Activated CD4-positive, alpha-beta memory T cell treated with anti-CD3 and anti-CD28 coated beads for 36 hours (primary cell): ENCODE results near the gene NPL. TPM values are rescaled to one million over a fixed set of nuclear protein-coding genes. Genes with fewer than 3 reads are reported as not detected.

Source experiments
- CTCF ChIA-PET: fragments of 350-600 bp; sonication (Branson Sonifier 250); formaldehyde crosslinking; loops from one replicate; lab custom pipeline; 2021; ENCODE audit warnings: antibody characterized with exemption, inconsistent platforms; lab: Charles Lee
- POLR2A ChIA-PET: fragments of 350-600 bp; sonication (Branson Sonifier 250); formaldehyde crosslinking; loops from one replicate; lab custom pipeline; 2021; ENCODE audit warnings: antibody characterized with exemption; lab: Charles Lee
- DNase-seq: peaks from one replicate; pipeline ENCODE4 v3.0.0-alpha.2; 2020
- H3K27ac Mint-ChIP-seq: one replicate; pipeline ENCODE4 v1.8.0; 2021; ENCODE audit warnings: mixed read lengths
- H3K27me3 Mint-ChIP-seq: one replicate; pipeline ENCODE4 v1.8.0; 2021; ENCODE audit warnings: mixed read lengths
- H3K36me3 Mint-ChIP-seq: one replicate; pipeline ENCODE4 v1.8.0; 2021; ENCODE audit warnings: mixed read lengths
- H3K4me1 Mint-ChIP-seq: one replicate; pipeline ENCODE4 v1.8.0; 2021; ENCODE audit warnings: low read depth, mixed read lengths
- H3K4me3 Mint-ChIP-seq: one replicate; pipeline ENCODE4 v1.8.0; 2021; ENCODE audit warnings: mild to moderate bottlenecking, mixed read lengths
- H3K9me3 Mint-ChIP-seq: one replicate; pipeline ENCODE4 v1.8.0; 2021; ENCODE audit warnings: mixed read lengths
- intact Hi-C: fragments of 100-400 bp; cut with micrococcal nuclease; formaldehyde crosslinking; loops from one replicate; pipeline ENCODE4 v1.15.1; 2023
- total RNA-seq, 2 experiments: library from RNA; stranded (reverse); gene quantifications; one replicate each; pipeline ENCODE4 v1.2.3, GENCODE V29; 2021

Gene NPL
- total RNA-seq, 2 experiments from 2014 or later: 3.8 to 7.8 TPM

DNA sequence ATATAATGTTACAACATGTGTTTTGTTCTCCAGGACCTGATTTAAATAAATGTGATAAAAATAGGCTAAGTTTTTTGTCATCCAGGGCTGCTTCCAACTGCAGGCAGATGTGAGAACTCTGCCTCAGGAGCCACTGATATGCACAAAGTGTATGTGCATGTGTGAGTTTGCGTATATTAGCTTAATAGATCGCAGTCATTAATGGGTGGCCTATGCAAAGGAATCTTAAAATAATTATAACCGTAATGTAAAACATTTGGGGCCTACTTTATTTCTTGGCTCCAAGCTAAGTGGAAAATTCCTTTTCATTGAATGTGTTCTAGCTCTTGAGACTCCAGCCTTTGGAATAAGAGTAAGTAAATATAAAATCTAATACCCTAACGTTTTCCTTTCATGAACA is 66.3 kb downstream of the NPL start:
- H3K27ac Mint-ChIP-seq: no peak overlapping the region
- POLR2A ChIA-PET: interaction anchor here (0.6 kb wide), 1 partner anchor 1086 kb away, joined by 3 read pairs; no protein-coding TSS in a partner anchor

DNA sequence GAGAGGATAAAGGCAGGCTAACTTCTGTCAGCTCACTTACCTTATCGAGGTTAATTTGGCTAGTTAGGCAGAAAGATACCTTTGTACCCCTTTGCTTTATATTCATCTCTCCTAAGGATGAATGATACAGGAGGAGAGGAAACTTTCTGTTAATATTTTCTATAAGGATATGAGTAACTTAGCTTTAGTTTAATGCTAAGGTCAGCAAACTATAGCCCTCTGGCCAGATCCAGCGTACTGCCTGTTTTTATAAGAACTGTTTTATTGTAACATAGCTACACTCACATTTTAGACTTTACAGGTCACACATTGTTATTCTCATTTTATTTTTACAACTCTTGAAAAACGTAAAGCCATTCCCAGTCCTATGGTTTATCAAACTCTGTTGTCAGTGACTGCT is 67.6 kb downstream of the NPL start:
- Mint-ChIP-seq H3K27me3 (no peaks in the 10 kb centered on the region), H3K9me3 (no peaks in the 10 kb centered on the region), H3K4me3 (no peak overlapping the region), H3K4me1 (peaks cover 22% of the 10 kb centered on the region), H3K27ac (no peak overlapping the region), H3K36me3 (peaks cover 76% of the 10 kb centered on the region)
- ChIA-PET CTCF (no interaction called here), POLR2A (no interaction called here)
- DNase-seq: no peak
- intact Hi-C loops: no loop called here

More for the DNA sequence above, 66.3 kb downstream of the NPL start:
- H3K36me3 Mint-ChIP-seq: peaks cover 75% of the 10 kb centered on the region
- no peaks in the 10 kb centered on the region for H3K27me3 Mint-ChIP-seq
- CTCF ChIA-PET: no interaction called here
- intact Hi-C loops: no loop called here
- no peak overlapping the region for H3K4me3 Mint-ChIP-seq
- H3K9me3 Mint-ChIP-seq: no peaks in the 10 kb centered on the region
- H3K4me1 Mint-ChIP-seq: peaks cover 18% of the 10 kb centered on the region
- no peak for DNase-seq

DNA sequence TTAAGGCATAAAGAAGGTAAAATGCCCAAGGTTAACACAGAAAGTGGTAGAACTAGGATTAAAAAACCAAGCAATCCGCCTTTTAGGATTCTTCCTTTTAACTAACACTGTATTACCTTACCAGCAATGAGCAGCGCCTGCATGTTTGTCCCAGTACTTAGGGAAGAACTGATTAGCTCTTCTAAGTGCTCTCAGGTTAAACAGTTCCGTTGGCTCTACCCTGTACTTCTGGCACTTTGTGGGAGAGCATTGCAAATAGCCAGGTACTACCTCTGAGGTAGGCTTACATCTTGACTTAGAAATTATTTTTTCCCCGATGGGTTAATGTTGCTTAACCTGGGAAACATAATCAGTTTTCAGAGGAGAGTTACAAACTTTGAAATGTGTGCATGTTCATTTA is 71.1 kb downstream of the NPL start:
- no peak for DNase-seq
- Mint-ChIP-seq H3K9me3 (no peaks in the 10 kb centered on the region), H3K36me3 (peaks cover 76% of the 10 kb centered on the region), H3K4me1 (peaks cover 40% of the 10 kb centered on the region), H3K27ac (no peak overlapping the region), H3K4me3 (no peak overlapping the region), H3K27me3 (no peaks in the 10 kb centered on the region)
- intact Hi-C loops: no loop called here
- CTCF ChIA-PET: interaction anchor here (0.6 kb wide), 1 partner anchor 707 kb away, joined by 5 read pairs; no protein-coding TSS in a partner anchor
- POLR2A ChIA-PET: no interaction called here

DNA sequence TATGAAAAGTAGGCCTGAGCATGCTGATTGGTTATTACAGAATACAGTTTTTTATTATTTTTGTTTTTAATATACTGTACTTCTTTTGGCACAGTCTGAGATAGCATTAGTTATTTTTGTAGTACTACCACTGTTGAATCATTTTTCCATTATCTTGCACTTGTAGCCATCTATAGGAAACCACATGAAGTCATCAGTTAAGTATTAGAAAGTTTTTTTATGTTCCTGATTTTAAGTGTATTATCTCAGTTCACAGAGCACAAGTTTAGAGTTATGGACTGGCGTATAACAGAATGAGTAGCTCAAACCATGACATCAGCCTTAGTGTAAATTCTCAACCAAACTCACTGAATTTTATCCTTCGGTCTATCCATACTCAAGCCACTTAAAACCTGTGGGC is 72.4 kb downstream of the NPL start:
- Mint-ChIP-seq H3K27me3 (no peaks in the 10 kb centered on the region), H3K4me1 (peaks cover 49% of the 10 kb centered on the region), H3K9me3 (no peaks in the 10 kb centered on the region), H3K4me3 (no peak overlapping the region), H3K36me3 (peaks cover 79% of the 10 kb centered on the region), H3K27ac (peak overlapping the region; percentile 65)
- intact Hi-C loops: loop anchor here (2.0 kb wide), 1 partner anchor 17 kb away; no protein-coding TSS in a partner anchor
- POLR2A ChIA-PET: interaction anchor here (0.7 kb wide), 1 partner anchor 27 kb away, joined by 3 read pairs; no protein-coding TSS in a partner anchor
- no peak for DNase-seq
- CTCF ChIA-PET: no interaction called here

DNA sequence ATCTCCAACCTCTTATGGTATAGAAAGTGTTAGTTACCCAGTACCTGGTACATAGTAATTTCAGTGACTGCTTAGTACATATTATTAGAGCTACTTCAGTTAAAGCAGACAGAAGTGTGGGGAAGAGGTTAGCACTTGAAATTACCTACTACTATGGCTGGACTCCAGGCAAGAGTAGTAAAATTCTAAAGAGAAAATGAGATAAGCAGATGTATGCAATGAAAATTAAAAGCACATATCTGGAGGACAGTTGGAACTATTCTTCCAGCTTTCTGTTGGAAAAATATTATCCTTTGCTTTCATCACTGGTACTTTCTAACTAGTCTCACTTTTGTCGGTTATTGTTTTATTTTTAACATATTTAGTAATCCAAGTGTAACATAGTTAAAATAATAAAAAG is 73.3 kb downstream of the NPL start:
- Mint-ChIP-seq H3K27ac (peak overlapping the region; percentile 7), H3K9me3 (no peaks in the 10 kb centered on the region), H3K27me3 (no peaks in the 10 kb centered on the region), H3K4me1 (peaks cover 49% of the 10 kb centered on the region), H3K36me3 (peaks cover 78% of the 10 kb centered on the region), H3K4me3 (no peak overlapping the region)
- CTCF ChIA-PET: no interaction called here
- intact Hi-C loops: loop anchor here (2.0 kb wide), 1 partner anchor 18 kb away; no protein-coding TSS in a partner anchor
- POLR2A ChIA-PET: interaction anchor here (0.5 kb wide), 1 partner anchor 8 kb away, joined by 3 read pairs; no protein-coding TSS in a partner anchor
- no peak for DNase-seq

DNA sequence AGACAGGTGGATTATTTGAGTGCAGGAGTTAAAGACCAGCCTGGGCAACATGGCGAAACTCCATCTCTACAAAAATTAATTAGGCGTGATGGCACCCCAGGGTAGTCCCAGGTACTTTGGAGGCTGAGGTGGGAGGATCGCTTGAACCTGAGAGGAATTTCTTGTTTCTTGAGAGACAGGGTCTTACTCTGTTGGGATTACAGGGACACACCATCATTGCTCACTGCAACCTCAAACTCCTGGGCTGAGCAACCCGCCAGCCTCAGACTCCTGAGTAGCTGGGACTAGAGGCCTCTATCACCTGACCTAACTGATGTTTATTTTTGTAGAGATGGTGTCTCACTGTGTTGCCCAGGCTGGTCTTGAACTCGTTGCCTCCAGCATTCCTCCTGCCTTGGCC is 74.4 kb downstream of the NPL start:
- H3K36me3 Mint-ChIP-seq: peaks cover 76% of the 10 kb centered on the region
- POLR2A ChIA-PET: no interaction called here
- no peaks in the 10 kb centered on the region for H3K9me3 Mint-ChIP-seq
- H3K4me3 Mint-ChIP-seq: no peak overlapping the region
- peaks cover 49% of the 10 kb centered on the region for H3K4me1 Mint-ChIP-seq
- H3K27ac Mint-ChIP-seq: peak overlapping the region; percentile 40
- CTCF ChIA-PET: no interaction called here
- H3K27me3 Mint-ChIP-seq: no peaks in the 10 kb centered on the region
- intact Hi-C loops: loop anchor here (2.0 kb wide), 1 partner anchor 19 kb away; no protein-coding TSS in a partner anchor
- no peak for DNase-seq

DNA sequence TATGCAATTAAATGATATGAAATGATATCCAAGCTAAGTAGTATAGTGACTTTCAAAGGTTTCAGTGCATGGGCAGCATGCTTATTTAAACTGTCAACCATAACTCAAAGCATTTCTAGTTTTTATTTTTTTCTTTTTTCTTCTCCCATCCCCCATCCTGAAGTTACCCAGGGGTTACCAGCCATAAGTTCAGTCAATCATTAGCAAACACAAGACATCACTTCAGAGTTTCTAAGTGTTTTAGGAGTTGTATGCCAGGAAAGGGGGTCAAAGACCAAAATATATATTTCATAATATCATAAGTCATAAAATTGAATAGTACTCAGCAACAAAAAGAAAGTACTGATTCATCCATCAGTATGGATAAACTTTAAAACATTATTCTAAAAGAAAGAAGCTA is 78.3 kb downstream of the NPL start:
- Mint-ChIP-seq H3K27me3 (no peaks in the 10 kb centered on the region), H3K27ac (peak overlapping the region; percentile 2), H3K9me3 (no peaks in the 10 kb centered on the region), H3K4me3 (no peak overlapping the region), H3K4me1 (peaks cover 27% of the 10 kb centered on the region), H3K36me3 (peaks cover 74% of the 10 kb centered on the region)
- no peak for DNase-seq
- ChIA-PET CTCF (no interaction called here), POLR2A (no interaction called here)
- intact Hi-C loops: no loop called here

DNA sequence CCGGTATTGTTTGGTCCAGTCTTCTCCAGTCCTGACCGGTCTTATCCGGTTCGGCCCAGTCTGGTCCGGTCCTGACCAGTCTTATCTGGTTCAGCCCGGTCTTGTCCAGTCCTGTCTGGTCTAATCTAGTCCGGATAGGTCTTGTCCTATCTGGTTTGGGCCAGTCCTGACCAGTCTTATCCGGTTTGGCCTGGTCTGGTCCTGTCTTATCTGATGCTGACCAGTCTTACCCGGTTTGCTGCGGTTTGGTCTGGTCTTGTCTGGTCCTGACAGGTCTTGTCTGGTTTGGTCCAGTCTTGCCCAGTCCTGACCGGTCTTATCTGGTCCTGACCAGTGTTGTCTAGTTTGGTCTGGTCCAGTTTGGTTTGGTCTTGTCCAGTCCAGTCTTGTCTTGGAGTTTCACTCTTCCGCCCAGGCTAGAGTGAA is 79.7 kb downstream of the NPL start:
- H3K27ac Mint-ChIP-seq: no peak overlapping the region
- no peak overlapping the region for H3K4me3 Mint-ChIP-seq
- POLR2A ChIA-PET: no interaction called here
- CTCF ChIA-PET: no interaction called here
- H3K27me3 Mint-ChIP-seq: no peaks in the 10 kb centered on the region
- no peaks in the 10 kb centered on the region for H3K9me3 Mint-ChIP-seq
- peaks cover 83% of the 10 kb centered on the region for H3K36me3 Mint-ChIP-seq
- DNase-seq: peak; percentile 35
- intact Hi-C loops: no loop called here
- peaks cover 33% of the 10 kb centered on the region for H3K4me1 Mint-ChIP-seq

DNA sequence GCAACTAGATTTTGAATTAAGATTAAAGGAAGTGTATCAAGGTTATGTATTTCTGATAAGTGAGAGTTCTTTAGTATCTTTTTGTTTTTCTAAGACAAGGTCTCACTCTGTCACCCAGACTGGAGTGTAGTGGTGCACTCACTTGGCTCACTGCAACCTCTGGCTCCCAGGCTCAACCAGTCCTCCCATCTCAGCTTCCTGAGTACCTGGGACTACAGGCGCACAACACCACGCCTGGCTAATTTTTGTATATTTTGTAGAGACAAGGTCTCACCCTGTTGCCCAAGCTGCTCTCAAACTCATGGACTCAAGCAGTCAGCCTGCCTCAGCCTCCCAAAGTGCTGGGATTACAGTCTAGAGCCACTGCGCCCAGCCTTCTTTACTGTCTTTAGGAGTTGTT is 83.3 kb downstream of the NPL start:
- intact Hi-C loops: no loop called here
- ChIA-PET CTCF (no interaction called here), POLR2A (interaction anchor here (1.1 kb wide), 1 partner anchor 33 kb away, joined by 3 read pairs; no protein-coding TSS in a partner anchor)
- peaks cover 32% of the 10 kb centered on the region for H3K4me1 Mint-ChIP-seq
- no peaks in the 10 kb centered on the region for H3K9me3 Mint-ChIP-seq
- H3K4me3 Mint-ChIP-seq: no peak overlapping the region
- DNase-seq: no peak
- peaks cover 80% of the 10 kb centered on the region for H3K36me3 Mint-ChIP-seq
- peak overlapping the region; percentile 69 for H3K27ac Mint-ChIP-seq
- no peaks in the 10 kb centered on the region for H3K27me3 Mint-ChIP-seq

DNA sequence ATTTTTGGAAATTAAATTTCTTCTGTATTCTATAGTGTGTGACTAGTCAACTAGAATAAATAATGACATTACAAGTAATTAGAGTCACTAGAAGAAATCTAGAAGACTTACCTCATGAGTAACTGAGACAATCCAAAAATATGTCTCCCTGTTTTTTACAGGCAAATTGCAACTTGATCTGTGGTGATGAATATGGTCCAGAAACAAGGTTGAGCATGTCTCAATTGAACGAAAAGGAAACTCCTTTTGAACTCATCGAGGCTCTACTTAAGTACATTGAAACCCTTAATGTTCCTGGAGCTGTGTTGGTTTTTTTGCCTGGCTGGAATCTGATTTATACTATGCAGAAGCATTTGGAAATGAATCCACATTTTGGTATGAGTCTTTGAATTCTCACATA is 86.3 kb downstream of the NPL start:
- H3K27ac Mint-ChIP-seq: no peak overlapping the region
- POLR2A ChIA-PET: no interaction called here
- intact Hi-C loops: loop anchor here (5.0 kb wide), 1 partner anchor 34 kb away; no protein-coding TSS in a partner anchor

DNA sequence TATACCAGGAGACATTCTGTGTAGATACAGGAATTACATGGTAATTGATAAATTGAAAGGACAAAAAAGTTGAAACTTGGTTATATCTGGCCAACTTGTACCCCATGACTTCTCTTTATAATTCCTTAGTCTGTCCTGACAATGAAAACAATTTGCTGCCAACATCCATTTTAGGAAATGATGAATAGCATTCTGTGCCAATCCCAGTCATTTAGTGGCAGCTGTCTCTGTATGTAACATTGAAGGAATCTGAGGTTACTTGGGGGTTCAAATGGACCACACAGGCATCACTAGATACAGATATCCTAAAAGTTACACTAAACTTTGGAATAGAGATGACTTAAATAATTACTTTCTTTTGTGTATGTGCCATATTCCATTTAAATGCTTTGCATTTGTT is 87.8 kb downstream of the NPL start:
- CTCF ChIA-PET: no interaction called here

More for the DNA sequence above, 86.3 kb downstream of the NPL start:
- peaks cover 84% of the 10 kb centered on the region for H3K36me3 Mint-ChIP-seq
- DNase-seq: no peak
- H3K27me3 Mint-ChIP-seq: no peaks in the 10 kb centered on the region
- peaks cover 35% of the 10 kb centered on the region for H3K4me1 Mint-ChIP-seq
- no peak overlapping the region for H3K4me3 Mint-ChIP-seq
- no peaks in the 10 kb centered on the region for H3K9me3 Mint-ChIP-seq
- CTCF ChIA-PET: no interaction called here

DNA sequence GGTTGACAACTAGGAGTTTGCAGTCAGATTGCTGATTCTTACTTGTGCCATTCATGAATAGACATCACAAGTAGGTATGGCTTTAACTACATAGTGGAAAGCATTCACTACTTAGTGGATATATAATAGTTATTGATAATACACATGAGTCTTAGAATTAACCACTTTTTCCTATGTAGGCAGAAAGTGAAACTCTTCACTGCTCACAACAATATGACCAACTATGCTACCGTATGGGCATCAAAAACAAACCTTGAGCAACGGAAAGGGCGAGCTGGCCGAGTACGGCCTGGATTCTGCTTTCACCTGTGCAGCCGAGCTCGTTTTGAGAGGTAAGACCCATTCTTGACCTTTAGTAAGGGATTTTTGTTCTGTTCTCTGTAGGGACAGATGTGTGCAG is 88.3 kb downstream of the NPL start:
- Mint-ChIP-seq H3K4me1 (peaks cover 29% of the 10 kb centered on the region), H3K36me3 (peaks cover 86% of the 10 kb centered on the region), H3K4me3 (no peak overlapping the region), H3K27me3 (no peaks in the 10 kb centered on the region), H3K9me3 (no peaks in the 10 kb centered on the region), H3K27ac (peak overlapping the region; percentile 64)
- DNase-seq: peak; percentile 47
- ChIA-PET CTCF (no interaction called here), POLR2A (no interaction called here)
- intact Hi-C loops: loop anchor here (5.0 kb wide), 1 partner anchor 36 kb away; no protein-coding TSS in a partner anchor

More for the DNA sequence above, 87.8 kb downstream of the NPL start:
- H3K4me3 Mint-ChIP-seq: no peak overlapping the region
- intact Hi-C loops: loop anchor here (5.0 kb wide), 1 partner anchor 35 kb away; no protein-coding TSS in a partner anchor
- peak overlapping the region; percentile 44 for H3K27ac Mint-ChIP-seq
- peaks cover 29% of the 10 kb centered on the region for H3K4me1 Mint-ChIP-seq
- no peaks in the 10 kb centered on the region for H3K27me3 Mint-ChIP-seq
- DNase-seq: no peak
- POLR2A ChIA-PET: no interaction called here
- peaks cover 87% of the 10 kb centered on the region for H3K36me3 Mint-ChIP-seq
- H3K9me3 Mint-ChIP-seq: no peaks in the 10 kb centered on the region
